Measurements from ENCODE around the gene ETS2. TPM values are rescaled to one million over a fixed set of nuclear protein-coding genes. Genes with fewer than 3 reads are reported as not detected.

Gene ETS2
- total RNA-seq, 4 donors from 2014 or later, result 31.1 to 175 (median 63.8) TPM

GRCh38 chr21:38793926-38794713 lies 11.6 kb upstream of the ETS2 start:
- intact Hi-C loops (cut with DNase I), result no loop called here

DNA sequence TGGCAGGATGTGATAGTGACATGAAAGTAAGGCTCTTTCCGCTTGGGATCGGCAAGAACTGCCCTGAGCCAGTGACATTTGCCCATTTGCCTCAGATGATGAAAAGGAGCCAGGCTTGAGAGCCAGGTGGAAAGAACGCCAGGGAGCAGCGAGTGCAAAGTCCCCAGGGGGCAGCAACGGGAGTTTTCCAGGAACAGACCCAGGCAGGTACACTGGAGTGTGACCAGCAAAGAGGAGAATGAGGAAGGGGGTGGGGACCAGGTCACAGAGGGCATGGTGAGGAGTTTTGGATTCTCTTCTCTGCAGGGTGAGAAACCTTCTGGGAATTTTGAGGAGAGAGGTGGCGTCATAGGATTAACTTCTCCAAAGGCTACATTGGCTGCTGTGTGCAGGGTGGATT lies 10.8 kb upstream of the ETS2 start:
- H3K4me1 ChIP-seq, result no peaks in the 10 kb centered on the region
- H3K4me3 ChIP-seq, result no peak overlapping the region
- intact Hi-C loops (cut with DNase I), result no loop called here
- no peaks in the 10 kb centered on the region for H3K27me3 ChIP-seq
- no peaks in the 10 kb centered on the region for H3K9me3 ChIP-seq
- H3K36me3 ChIP-seq, result no peaks in the 10 kb centered on the region
- TF ChIP-seq EP300 (IDR thresholded peaks at IDR 0.05) (no peak), POLR2AphosphoS5 (IDR thresholded peaks at IDR 0.05) (no peak), POLR2A (IDR thresholded peaks at IDR 0.05; ENCODE audit: low read depth) (no peak)
- TF ChIP-seq, protein P1, sequence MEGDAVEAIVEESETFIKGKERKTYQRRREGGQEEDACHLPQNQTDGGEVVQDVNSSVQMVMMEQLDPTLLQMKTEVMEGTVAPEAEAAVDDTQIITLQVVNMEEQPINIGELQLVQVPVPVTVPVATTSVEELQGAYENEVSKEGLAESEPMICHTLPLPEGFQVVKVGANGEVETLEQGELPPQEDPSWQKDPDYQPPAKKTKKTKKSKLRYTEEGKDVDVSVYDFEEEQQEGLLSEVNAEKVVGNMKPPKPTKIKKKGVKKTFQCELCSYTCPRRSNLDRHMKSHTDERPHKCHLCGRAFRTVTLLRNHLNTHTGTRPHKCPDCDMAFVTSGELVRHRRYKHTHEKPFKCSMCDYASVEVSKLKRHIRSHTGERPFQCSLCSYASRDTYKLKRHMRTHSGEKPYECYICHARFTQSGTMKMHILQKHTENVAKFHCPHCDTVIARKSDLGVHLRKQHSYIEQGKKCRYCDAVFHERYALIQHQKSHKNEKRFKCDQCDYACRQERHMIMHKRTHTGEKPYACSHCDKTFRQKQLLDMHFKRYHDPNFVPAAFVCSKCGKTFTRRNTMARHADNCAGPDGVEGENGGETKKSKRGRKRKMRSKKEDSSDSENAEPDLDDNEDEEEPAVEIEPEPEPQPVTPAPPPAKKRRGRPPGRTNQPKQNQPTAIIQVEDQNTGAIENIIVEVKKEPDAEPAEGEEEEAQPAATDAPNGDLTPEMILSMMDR (IDR thresholded peaks at IDR 0.05), result no peak
- DNase-seq (ENCODE audit: extremely low spot score), result no peak
- WGBS, result 90% methylated on average over 6 of the region's 6 CpGs
- H3K27ac ChIP-seq (replicated peaks in 1 of 4), result no peak overlapping the region

More at GRCh38 chr21:38793926-38794713, 11.6 kb upstream of the ETS2 start:
- H3K27ac ChIP-seq (replicated peaks in 1 of 4), result no peak overlapping the region
- H3K36me3 ChIP-seq, result no peaks in the 10 kb centered on the region
- 90% methylated on average over 14 of the region's 16 CpGs for WGBS
- TF ChIP-seq POLR2AphosphoS5 (IDR thresholded peaks at IDR 0.05) (no peak), EP300 (IDR thresholded peaks at IDR 0.05) (no peak), POLR2A (IDR thresholded peaks at IDR 0.05; ENCODE audit: low read depth) (no peak)
- TF ChIP-seq, protein P1 (IDR thresholded peaks at IDR 0.05), result no peak
- no peaks in the 10 kb centered on the region for H3K27me3 ChIP-seq
- no peaks in the 10 kb centered on the region for H3K4me1 ChIP-seq
- no peak for DNase-seq (ENCODE audit: extremely low spot score)
- H3K9me3 ChIP-seq, result no peaks in the 10 kb centered on the region
- H3K4me3 ChIP-seq, result no peak overlapping the region

DNA sequence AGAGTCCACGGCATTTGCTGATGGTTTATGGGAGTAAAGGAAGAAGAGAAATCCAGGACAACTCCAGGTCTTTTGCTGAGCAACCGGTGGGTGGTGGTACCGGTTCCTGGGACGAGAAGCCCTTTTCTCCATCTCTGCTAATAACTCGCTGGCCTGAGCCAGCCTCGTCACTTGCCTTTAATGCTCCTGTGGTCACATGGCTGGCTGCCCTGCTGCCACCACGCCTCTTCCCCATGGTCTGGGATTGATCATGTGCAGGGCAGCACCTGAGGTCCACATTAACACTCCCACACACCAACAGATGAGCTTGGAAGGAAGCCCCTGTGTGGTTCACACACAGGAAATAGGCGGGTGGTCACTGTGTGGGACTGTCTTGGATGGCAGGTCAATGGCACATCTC lies 10.3 kb upstream of the ETS2 start:
- Histone ChIP-seq H3K36me3 (no peaks in the 10 kb centered on the region), H3K9me3 (no peaks in the 10 kb centered on the region), H3K4me3 (no peak overlapping the region), H3K27me3 (no peaks in the 10 kb centered on the region), H3K4me1 (no peaks in the 10 kb centered on the region), H3K27ac (replicated peaks in 1 of 4) (no peak overlapping the region)
- intact Hi-C loops (cut with DNase I), result no loop called here
- TF ChIP-seq, protein P1 (IDR thresholded peaks at IDR 0.05), result no peak
- TF ChIP-seq POLR2A (IDR thresholded peaks at IDR 0.05; ENCODE audit: low read depth) (no peak), EP300 (IDR thresholded peaks at IDR 0.05) (no peak), POLR2AphosphoS5 (IDR thresholded peaks at IDR 0.05) (no peak)
- no peak for DNase-seq (ENCODE audit: extremely low spot score)
- WGBS, result 94% methylated on average over 8 of the region's 8 CpGs

DNA sequence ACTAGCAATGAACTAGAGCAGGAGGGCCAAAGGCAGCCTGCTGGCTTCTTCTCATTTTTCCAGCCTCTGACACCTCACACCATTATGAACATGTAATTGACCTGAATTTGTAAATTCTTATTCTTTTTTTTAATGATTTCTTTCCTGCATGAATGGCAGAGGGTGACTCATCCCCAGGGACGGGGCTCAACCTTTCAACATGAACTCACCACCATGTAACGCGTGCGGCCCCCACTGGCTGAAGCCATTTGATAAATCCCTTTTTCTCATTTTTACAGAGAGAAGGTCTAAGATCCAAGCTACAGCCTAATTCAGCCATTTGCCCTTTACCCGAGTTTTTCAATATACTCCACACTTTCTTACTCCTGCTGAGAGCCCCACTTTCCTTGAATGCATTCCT lies 9.3 kb upstream of the ETS2 start:
- H3K4me3 ChIP-seq, result no peak overlapping the region
- no peaks in the 10 kb centered on the region for H3K36me3 ChIP-seq
- no peaks in the 10 kb centered on the region for H3K27me3 ChIP-seq
- no peaks in the 10 kb centered on the region for H3K9me3 ChIP-seq
- WGBS, result 89% methylated on average over 5 of the region's 5 CpGs
- H3K4me1 ChIP-seq, result no peaks in the 10 kb centered on the region
- H3K27ac ChIP-seq (replicated peaks in 1 of 4), result no peak overlapping the region
- no peak for DNase-seq (ENCODE audit: extremely low spot score)
- intact Hi-C loops (cut with DNase I), result no loop called here
- TF ChIP-seq EP300 (IDR thresholded peaks at IDR 0.05), result no peak
- TF ChIP-seq, protein P1 (IDR thresholded peaks at IDR 0.05), result no peak
- TF ChIP-seq POLR2AphosphoS5 (IDR thresholded peaks at IDR 0.05), result no peak
- no peak for TF ChIP-seq POLR2A (IDR thresholded peaks at IDR 0.05; ENCODE audit: low read depth)
